ENCODE results near the gene CCDC102B.

Gene CCDC102B

GRCh38 chr18:69067048-69067447 is 269.2 kb downstream of the CCDC102B start:
- TF ChIP-seq SIN3A (IDR thresholded peaks at IDR 0.05; ENCODE audit: borderline replicate concordance, insufficient read depth, low read length) (no peak), TAF1 (IDR thresholded peaks at IDR 0.05; ENCODE audit: borderline replicate concordance, insufficient read depth, low read length) (no peak)

GRCh38 chr18:69071680-69072079 is 273.8 kb downstream of the CCDC102B start:
- TF ChIP-seq REST (IDR thresholded peaks at IDR 0.05; ENCODE audit: insufficient read depth in 1 of 2, low read depth in 2 of 2, low read length in 2 of 2), result no peak
- no peak for TF ChIP-seq POLR2AphosphoS5 (IDR thresholded peaks at IDR 0.05; ENCODE audit: low read depth, low read length)
- TF ChIP-seq TAF1 (IDR thresholded peaks at IDR 0.05; ENCODE audit: borderline replicate concordance, insufficient read depth, low read length), result no peak
- TF ChIP-seq SIN3A (IDR thresholded peaks at IDR 0.05; ENCODE audit: borderline replicate concordance, insufficient read depth, low read length), result no peak
- TF ChIP-seq FOXP2 (optimal IDR thresholded peaks at IDR 0.05; ENCODE audit: borderline replicate concordance, extremely low read depth, extremely low read length, insufficient read depth), result no peak

GRCh38 chr18:69081846-69082245 is 284.0 kb downstream of the CCDC102B start:
- TF ChIP-seq TAF1 (IDR thresholded peaks at IDR 0.05; ENCODE audit: borderline replicate concordance, insufficient read depth, low read length), result no peak
- no peak for TF ChIP-seq FOXP2 (optimal IDR thresholded peaks at IDR 0.05; ENCODE audit: borderline replicate concordance, extremely low read depth, extremely low read length, insufficient read depth)
- TF ChIP-seq SIN3A (IDR thresholded peaks at IDR 0.05; ENCODE audit: borderline replicate concordance, insufficient read depth, low read length), result no peak
- TF ChIP-seq POLR2AphosphoS5 (IDR thresholded peaks at IDR 0.05; ENCODE audit: low read depth, low read length), result no peak
- TF ChIP-seq REST (IDR thresholded peaks at IDR 0.05; ENCODE audit: insufficient read depth in 1 of 2, low read depth in 2 of 2, low read length in 2 of 2), result no peak

GRCh38 chr18:69082499-69082898 is 284.6 kb downstream of the CCDC102B start:
- TF ChIP-seq SIN3A (IDR thresholded peaks at IDR 0.05; ENCODE audit: borderline replicate concordance, insufficient read depth, low read length) (no peak), POLR2AphosphoS5 (IDR thresholded peaks at IDR 0.05; ENCODE audit: low read depth, low read length) (no peak), REST (IDR thresholded peaks at IDR 0.05; ENCODE audit: insufficient read depth in 1 of 2, low read depth in 2 of 2, low read length in 2 of 2) (no peak), TAF1 (IDR thresholded peaks at IDR 0.05; ENCODE audit: borderline replicate concordance, insufficient read depth, low read length) (no peak), FOXP2 (optimal IDR thresholded peaks at IDR 0.05; ENCODE audit: borderline replicate concordance, extremely low read depth, extremely low read length, insufficient read depth) (no peak)

GRCh38 chr18:69085951-69086350 is 288.1 kb downstream of the CCDC102B start:
- TF ChIP-seq REST (IDR thresholded peaks at IDR 0.05; ENCODE audit: insufficient read depth in 1 of 2, low read depth in 2 of 2, low read length in 2 of 2) (no peak), SIN3A (IDR thresholded peaks at IDR 0.05; ENCODE audit: borderline replicate concordance, insufficient read depth, low read length) (no peak), TAF1 (IDR thresholded peaks at IDR 0.05; ENCODE audit: borderline replicate concordance, insufficient read depth, low read length) (no peak)

Data from PFSK-1 (cell line).